ENCODE results near the gene TTLL9. TPM values are rescaled to one million over a fixed set of nuclear protein-coding genes. Genes with fewer than 3 reads are reported as not detected.

Gene TTLL9
- total and polyA plus RNA-seq, 4 donors = 0.06 to 0.08 TPM; not detected in 2

DNA sequence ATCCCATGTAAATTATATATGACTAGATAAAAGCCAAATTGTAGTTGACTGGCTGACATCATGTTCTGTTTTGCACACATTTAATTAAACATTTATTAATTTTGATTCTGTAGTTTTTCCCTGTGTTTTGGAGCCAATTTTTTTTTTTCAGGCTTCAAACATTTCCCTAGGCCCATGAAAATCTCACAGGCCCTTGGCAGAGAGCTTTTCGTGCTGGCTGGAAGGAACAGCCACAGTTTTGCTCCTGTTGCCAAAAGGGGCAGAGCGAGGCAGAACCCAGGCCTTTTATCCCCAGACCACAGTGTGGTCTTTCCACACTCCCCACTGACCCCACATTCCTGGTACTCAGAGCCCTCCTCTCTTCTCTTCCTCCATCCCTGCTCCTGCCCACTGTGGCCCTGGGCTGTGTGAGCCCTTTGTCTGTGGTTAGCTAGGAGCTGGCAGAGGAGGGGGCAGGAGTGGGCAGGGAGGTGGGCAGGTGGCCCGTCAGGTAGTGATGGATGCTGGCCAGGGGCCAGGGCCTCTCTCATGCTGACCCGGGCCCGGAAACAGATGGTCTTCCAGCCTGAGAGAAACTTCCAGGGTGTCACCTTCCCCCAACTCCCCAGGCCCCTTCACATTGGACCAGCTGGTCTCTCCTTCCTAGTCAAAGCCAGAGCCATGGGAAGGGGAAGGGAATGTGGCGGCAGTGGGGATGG lies 120.4 kb downstream of the TTLL9 start:
- H3K27ac ChIP-seq (ENCODE audit: low read depth in 1 of 2, low read length in 2 of 2) = no peak overlapping the region
- TF ChIP-seq, protein P1, sequence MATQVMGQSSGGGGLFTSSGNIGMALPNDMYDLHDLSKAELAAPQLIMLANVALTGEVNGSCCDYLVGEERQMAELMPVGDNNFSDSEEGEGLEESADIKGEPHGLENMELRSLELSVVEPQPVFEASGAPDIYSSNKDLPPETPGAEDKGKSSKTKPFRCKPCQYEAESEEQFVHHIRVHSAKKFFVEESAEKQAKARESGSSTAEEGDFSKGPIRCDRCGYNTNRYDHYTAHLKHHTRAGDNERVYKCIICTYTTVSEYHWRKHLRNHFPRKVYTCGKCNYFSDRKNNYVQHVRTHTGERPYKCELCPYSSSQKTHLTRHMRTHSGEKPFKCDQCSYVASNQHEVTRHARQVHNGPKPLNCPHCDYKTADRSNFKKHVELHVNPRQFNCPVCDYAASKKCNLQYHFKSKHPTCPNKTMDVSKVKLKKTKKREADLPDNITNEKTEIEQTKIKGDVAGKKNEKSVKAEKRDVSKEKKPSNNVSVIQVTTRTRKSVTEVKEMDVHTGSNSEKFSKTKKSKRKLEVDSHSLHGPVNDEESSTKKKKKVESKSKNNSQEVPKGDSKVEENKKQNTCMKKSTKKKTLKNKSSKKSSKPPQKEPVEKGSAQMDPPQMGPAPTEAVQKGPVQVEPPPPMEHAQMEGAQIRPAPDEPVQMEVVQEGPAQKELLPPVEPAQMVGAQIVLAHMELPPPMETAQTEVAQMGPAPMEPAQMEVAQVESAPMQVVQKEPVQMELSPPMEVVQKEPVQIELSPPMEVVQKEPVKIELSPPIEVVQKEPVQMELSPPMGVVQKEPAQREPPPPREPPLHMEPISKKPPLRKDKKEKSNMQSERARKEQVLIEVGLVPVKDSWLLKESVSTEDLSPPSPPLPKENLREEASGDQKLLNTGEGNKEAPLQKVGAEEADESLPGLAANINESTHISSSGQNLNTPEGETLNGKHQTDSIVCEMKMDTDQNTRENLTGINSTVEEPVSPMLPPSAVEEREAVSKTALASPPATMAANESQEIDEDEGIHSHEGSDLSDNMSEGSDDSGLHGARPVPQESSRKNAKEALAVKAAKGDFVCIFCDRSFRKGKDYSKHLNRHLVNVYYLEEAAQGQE (IDR thresholded peaks at IDR 0.05) = no peak
- TF ChIP-seq GABPA (IDR thresholded peaks at IDR 0.05 in 1 of 2, conservative IDR thresholded peaks at IDR 0.05 in 1 of 2) (no peak), YY1 (IDR thresholded peaks at IDR 0.05) (no peak), FOXA2 (IDR thresholded peaks at IDR 0.05) (no peak), TAF1 (conservative IDR thresholded peaks at IDR 0.05) (no peak), CTCF (IDR thresholded peaks at IDR 0.05; ENCODE audit: low read depth, low read length, missing input control) (no peak), HNF4A (conservative IDR thresholded peaks at IDR 0.05) (no peak), ZBTB33 (IDR thresholded peaks at IDR 0.05) (no peak), FOXA1 (IDR thresholded peaks at IDR 0.05) (no peak), NR2F2 (IDR thresholded peaks at IDR 0.05) (no peak), RXRA (IDR thresholded peaks at IDR 0.05) (no peak), HNF4G (IDR thresholded peaks at IDR 0.05) (no peak), ATF3 (IDR thresholded peaks at IDR 0.05) (no peak)
- H3K4me3 ChIP-seq (ENCODE audit: low read depth in 1 of 3, low read length in 3 of 3) = no peak overlapping the region
- no peaks in the 10 kb centered on the region for H3K36me3 ChIP-seq (ENCODE audit: control insufficient read depth in 4 of 4, insufficient read depth in 3 of 4, low read depth in 1 of 4, low read length in 3 of 4)
- H3K9me3 ChIP-seq (ENCODE audit: control insufficient read depth in 4 of 4, low read length in 3 of 4) = no peaks in the 10 kb centered on the region
- no peak overlapping the region for H3K9ac ChIP-seq (ENCODE audit: low read depth in 1 of 2, low read length in 2 of 2)
- WGBS = 76% methylated on average over 6 of the region's 6 CpGs
- H3K27me3 ChIP-seq (ENCODE audit: control insufficient read depth in 4 of 4, insufficient read depth in 4 of 4, low read length in 3 of 4) = peaks cover 0 to 2% (median 0%) of the 10 kb centered on the region in 4 donors
- peaks cover 0 to 2% (median 0%) of the 10 kb centered on the region in 4 donors for H3K4me1 ChIP-seq (ENCODE audit: control insufficient read depth in 4 of 4, insufficient read depth in 4 of 4, low read length in 3 of 4)
- no peak for DNase-seq (ENCODE audit: low spot score)

GRCh38 chr20:31991339-31991705 lies 120.9 kb downstream of the TTLL9 start:
- peaks cover 0 to 2% (median 0%) of the 10 kb centered on the region in 4 donors for H3K4me1 ChIP-seq (ENCODE audit: control insufficient read depth in 4 of 4, insufficient read depth in 4 of 4, low read length in 3 of 4)
- no peak overlapping the region for H3K4me3 ChIP-seq (ENCODE audit: low read depth in 1 of 3, low read length in 3 of 3)
- WGBS = 88% methylated on average over 1 of the region's 1 CpG
- no peaks in the 10 kb centered on the region for H3K36me3 ChIP-seq (ENCODE audit: control insufficient read depth in 4 of 4, insufficient read depth in 3 of 4, low read depth in 1 of 4, low read length in 3 of 4)
- H3K9me3 ChIP-seq (ENCODE audit: control insufficient read depth in 4 of 4, low read length in 3 of 4) = no peaks in the 10 kb centered on the region
- peaks cover 0 to 2% (median 0%) of the 10 kb centered on the region in 4 donors for H3K27me3 ChIP-seq (ENCODE audit: control insufficient read depth in 4 of 4, insufficient read depth in 4 of 4, low read length in 3 of 4)
- H3K9ac ChIP-seq (ENCODE audit: low read depth in 1 of 2, low read length in 2 of 2) = no peak overlapping the region
- no peak for DNase-seq (ENCODE audit: low spot score)
- H3K27ac ChIP-seq (ENCODE audit: low read depth in 1 of 2, low read length in 2 of 2) = no peak overlapping the region
- TF ChIP-seq SP1 (IDR thresholded peaks at IDR 0.05) = no peak
- no peak for TF ChIP-seq JUND (IDR thresholded peaks at IDR 0.05)
- no peak for TF ChIP-seq CTCF (IDR thresholded peaks at IDR 0.05; ENCODE audit: low read depth, low read length, missing input control)
- TF ChIP-seq HNF4G (IDR thresholded peaks at IDR 0.05) = no peak
- no peak for TF ChIP-seq EGR1 (IDR thresholded peaks at IDR 0.05; ENCODE audit: low read depth in 2 of 2)
- TF ChIP-seq GABPA (IDR thresholded peaks at IDR 0.05 in 1 of 2, conservative IDR thresholded peaks at IDR 0.05 in 1 of 2) = no peak
- no peak for TF ChIP-seq RXRA (IDR thresholded peaks at IDR 0.05)
- no peak for TF ChIP-seq ZBTB33 (IDR thresholded peaks at IDR 0.05)
- TF ChIP-seq FOXA1 (IDR thresholded peaks at IDR 0.05) = no peak
